Peyer's patch (tissue), 4 donors: ENCODE results near the gene DPYD.

Experiments
- POLR2A ChIP-seq, 2 donors: fragments of 450-650 bp; IDR thresholded peaks; one replicate each; pipeline ENCODE4 v1.5.1; 2017; ENCODE audit warnings: antibody characterized with exemption in 2 of 2, mild to moderate bottlenecking in 2 of 2, moderate library complexity in 2 of 2
- TF ChIP-seq, protein P1 (sequence below), 6 experiments: fragments of 450-650 bp in 4 of 6; fragments of 200-600 bp in 2 of 6; sonication (generic) in 1 of 6; IDR thresholded peaks; one replicate each; pipeline ENCODE4 v1.5.1; 2017 to 2019; ENCODE audit warnings: antibody characterized with exemption in 6 of 6, mild to moderate bottlenecking in 3 of 6, moderate library complexity in 1 of 6

DNA sequence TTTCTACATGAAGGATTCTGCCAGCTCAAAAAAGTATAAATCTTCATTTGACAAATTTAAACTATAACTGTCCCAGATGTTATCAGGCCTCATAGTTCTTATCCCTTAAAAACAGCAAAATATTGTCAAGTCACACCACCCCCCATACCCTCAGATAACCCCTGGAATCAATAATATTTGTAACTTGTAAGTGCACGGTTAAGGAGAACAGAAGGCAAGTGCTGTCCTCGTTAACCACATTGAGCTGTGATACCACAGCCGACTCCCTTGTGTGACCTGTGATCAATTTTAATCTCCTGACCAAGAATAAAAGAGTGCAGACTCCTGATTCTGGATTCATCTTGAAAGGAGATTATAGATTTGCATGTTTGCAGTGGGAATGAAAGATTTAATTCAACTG, 310.7 kb downstream of the DPYD start:
- TF ChIP-seq, protein P1, sequence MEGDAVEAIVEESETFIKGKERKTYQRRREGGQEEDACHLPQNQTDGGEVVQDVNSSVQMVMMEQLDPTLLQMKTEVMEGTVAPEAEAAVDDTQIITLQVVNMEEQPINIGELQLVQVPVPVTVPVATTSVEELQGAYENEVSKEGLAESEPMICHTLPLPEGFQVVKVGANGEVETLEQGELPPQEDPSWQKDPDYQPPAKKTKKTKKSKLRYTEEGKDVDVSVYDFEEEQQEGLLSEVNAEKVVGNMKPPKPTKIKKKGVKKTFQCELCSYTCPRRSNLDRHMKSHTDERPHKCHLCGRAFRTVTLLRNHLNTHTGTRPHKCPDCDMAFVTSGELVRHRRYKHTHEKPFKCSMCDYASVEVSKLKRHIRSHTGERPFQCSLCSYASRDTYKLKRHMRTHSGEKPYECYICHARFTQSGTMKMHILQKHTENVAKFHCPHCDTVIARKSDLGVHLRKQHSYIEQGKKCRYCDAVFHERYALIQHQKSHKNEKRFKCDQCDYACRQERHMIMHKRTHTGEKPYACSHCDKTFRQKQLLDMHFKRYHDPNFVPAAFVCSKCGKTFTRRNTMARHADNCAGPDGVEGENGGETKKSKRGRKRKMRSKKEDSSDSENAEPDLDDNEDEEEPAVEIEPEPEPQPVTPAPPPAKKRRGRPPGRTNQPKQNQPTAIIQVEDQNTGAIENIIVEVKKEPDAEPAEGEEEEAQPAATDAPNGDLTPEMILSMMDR (IDR thresholded peaks at IDR 0.05): no peak
- TF ChIP-seq POLR2A (IDR thresholded peaks at IDR 0.05): no peak
